HG03097 (cell line): ENCODE measurements around the gene CCDC188.

ENCODE experiments used
- ATAC-seq: cut with Tn5 transposase; IDR thresholded peaks from one replicate; pipeline ENCODE4 v1.9.1; 2021; ENCODE audit not compliant: unreplicated experiment, low FRiP score

Gene CCDC188

DNA sequence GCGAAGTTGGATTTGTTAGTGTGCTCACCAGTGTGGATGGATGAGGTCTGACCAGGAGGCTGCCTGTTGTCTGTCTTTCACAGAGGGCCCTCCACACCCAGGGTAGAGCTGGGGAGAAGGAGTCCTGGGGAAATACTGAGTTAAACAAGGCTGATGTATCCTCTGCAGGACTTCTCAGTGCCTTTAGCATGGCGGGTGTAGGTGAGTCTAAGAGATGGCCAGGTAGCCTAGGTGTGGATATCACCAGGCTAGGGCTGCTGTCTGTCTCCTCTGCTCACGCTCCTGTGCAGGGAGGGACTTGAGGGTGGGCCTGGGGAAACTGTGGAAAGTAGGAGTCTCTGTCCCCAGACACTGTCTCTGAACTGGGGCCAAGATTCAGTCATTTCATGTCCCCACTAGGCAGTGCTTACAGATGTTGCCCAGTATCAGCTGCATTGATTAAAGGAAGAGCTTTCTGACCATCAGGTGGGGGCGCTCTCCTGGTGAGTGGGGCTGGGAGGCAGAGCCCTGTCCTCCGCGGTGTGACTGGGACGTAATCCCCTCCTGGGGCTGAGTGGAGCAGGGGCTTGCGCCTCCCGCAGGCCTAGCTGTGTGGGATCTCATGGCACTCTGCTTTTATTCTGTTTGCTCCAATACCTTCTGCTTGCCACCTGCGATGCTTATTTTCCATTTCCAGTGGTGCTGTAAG is 35.5 kb upstream of the CCDC188 start:
- no peak for ATAC-seq

DNA sequence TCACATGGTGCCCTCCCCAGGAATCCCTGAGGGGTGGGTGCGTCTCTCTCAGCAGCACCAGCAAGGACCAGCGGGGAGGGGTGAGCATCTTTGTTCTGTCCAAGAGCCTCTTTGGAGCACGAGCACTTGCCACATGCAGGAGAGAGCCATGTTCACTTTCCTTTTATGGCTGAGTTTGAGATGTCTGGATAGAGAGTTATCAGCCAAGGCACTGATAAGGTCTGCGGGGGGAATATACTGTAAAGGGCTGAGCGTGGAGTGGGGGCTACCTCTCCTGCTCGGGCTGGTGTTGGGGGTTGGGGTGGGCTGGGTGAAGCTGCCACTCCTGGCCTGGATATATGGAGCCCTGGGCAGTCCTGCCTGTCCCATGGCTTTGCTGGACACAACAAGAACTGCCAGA is 34.9 kb upstream of the CCDC188 start:
- ATAC-seq: no peak

- no peak for ATAC-seq
These were observed 33.8 kb upstream of the CCDC188 start for GRCh38 chr22:20184501-20185165.

- ATAC-seq: no peak
These were observed 33.0 kb upstream of the CCDC188 start for GRCh38 chr22:20183823-20184222.

DNA sequence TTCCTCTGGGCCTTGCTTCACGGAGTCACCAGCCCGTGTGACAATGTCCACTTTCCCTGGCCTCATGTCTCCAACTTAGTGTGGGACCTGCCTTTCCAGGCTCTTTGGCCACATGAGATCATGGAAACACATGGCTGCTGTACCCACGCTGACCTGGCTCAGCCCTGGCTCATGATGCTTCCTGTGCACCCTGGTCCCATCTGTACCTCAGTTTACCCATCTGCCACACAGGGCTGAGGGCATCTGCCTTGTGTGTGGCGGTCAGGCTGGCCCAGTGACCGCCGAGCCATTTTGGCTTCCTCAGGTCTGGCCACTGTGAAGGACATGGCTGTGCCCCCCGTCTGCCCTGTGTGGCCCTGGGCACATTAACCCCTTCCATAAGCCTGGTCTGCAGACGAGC is 32.2 kb upstream of the CCDC188 start:
- no peak for ATAC-seq

DNA sequence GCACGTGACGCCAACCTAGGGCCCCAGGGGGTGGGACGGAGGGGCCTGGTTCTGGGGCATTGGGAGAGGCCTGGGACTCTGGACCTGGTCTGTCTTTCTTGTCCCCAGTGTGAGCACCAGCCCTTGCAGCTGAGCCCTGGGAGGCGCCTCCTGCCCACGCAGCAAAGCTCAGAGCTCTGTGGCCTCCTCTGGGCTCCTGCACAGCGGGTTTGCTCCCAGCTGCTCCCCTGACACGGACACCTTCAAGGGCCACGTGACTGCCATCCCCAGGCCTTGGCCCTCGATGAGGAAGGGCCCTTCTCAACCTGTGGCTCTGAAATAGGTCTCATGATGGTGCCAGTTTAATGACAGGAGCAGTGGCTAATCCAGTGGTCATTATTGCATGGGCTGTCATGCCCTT is 31.5 kb upstream of the CCDC188 start:
- no peak for ATAC-seq

GRCh38 chr22:20181884-20182236 is 31.0 kb upstream of the CCDC188 start:
- ATAC-seq: no peak

- ATAC-seq: no peak
These were observed 30.5 kb upstream of the CCDC188 start for GRCh38 chr22:20181194-20181883.

DNA sequence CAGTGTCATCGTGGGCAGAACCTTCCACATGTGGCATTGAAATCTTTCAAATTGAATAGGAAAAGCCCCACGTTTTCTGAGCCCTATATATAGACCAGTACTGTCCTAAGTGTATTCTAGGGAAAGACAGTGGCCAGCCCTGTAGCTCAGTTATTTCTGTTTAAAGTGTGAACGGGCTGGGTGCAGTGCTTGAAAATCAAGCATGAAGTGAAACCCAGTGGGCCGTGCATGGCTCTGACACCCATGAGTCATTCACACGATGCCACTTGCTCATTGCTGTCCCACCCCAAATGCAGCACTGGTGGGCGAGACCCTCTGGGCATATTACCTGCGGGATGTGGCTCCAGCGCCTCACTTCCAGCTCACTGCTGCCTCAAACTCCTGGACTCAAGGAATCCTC is 29.8 kb upstream of the CCDC188 start:
- ATAC-seq: no peak

DNA sequence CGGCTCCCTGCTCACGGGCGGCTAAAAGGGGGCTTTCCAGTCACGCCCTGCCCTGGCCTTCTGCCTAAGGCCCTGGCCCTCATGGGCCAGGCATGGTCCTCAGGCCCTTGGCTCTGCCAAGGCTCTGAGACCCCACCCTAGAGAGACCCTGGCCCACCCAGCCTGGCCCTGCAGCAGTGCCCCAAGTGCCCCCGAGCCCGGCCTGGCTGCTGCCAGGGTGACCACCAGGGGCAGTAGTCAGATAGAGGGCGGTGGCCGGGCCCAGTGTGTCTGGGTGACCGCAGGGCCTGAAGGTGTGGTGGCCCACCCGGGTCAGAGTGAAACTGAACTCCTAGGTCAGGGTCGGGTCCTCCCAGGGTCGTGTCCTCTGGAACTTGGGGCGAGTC is 29.4 kb upstream of the CCDC188 start:
- ATAC-seq: no peak

GRCh38 chr22:20179455-20180244 is 28.8 kb upstream of the CCDC188 start:
- ATAC-seq: no peak

GRCh38 chr22:20178915-20179227 is 28.0 kb upstream of the CCDC188 start:
- ATAC-seq: no peak

DNA sequence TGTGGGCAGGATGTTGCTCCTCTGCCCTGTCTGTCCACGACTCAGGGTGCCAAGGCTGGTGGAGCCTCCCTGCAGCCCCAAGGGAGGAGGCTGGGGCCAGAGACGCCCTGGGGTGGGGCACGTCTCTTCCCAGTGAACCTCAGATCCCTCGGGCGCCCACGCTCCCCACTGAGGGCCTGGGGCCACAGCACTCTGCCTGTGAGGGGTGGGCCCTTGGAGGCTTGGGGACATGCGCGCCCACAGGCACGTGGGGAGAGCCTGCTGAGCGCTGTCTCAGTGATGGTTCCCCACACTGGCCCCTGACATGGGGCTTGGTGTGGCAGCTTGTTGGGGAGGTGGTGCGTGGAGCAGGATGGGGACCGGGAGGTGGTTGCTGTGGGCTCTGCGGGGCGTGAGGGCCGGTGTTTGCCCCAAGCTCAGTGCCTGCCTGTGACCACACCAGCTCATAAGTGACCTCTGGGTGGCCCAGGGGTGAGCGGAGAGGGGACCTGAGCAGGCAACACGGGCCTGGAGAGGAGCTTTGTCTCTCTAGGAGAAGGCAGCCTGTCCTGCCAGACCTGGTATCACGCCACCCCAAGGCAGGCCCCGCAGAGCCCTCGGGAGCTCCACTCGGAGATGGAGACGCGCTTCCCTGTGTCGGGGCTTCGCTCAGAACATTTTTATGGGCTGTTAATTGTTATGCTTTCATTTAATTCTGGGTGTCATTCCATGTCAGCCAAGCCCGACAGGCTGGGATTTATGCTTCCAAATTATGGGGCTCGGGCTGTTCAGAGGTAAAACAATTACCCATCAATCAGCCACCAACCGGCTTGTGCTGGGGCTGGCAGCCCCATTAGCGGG is 27.4 kb upstream of the CCDC188 start:
- no peak for ATAC-seq

DNA sequence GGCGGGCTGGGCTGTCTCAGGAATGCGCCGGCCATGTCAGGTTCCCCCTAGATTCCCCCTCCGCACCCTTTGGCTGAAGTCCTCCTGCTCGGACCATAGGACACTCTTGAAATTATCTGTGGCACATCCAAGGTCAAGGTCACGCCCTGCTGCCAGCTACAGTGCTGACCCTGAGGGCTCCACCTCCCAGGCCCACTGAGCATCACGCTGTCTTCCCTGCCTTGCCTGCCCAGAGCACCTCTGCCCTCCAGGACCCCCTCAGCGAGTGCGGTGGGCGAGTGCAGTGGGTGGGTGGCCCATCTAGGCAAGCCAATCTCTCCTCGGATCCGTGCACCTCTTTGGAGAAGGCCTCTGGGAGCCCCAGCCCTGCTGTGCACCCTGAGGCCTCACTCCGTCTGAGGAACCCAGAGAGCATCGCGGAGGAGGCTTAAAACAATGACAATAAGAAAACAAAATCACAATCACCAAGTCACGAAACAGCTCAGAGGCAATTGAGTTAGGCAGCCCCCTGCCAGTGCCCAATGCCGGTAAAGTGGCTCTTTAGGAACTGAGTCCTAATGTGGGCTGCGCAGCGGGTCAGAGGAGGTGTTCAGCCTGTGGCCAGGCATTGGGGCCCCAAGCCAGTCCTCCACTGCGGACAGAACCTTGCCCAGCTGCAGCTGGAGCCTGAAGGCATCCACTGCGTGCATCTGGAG is 26.5 kb upstream of the CCDC188 start:
- no peak for ATAC-seq

GRCh38 chr22:20176421-20177085 is 25.7 kb upstream of the CCDC188 start:
- ATAC-seq: no peak

- no peak for ATAC-seq
These were observed 24.7 kb upstream of the CCDC188 start for GRCh38 chr22:20175597-20175900.

GRCh38 chr22:20174785-20175596 is 24.1 kb upstream of the CCDC188 start:
- no peak for ATAC-seq

DNA sequence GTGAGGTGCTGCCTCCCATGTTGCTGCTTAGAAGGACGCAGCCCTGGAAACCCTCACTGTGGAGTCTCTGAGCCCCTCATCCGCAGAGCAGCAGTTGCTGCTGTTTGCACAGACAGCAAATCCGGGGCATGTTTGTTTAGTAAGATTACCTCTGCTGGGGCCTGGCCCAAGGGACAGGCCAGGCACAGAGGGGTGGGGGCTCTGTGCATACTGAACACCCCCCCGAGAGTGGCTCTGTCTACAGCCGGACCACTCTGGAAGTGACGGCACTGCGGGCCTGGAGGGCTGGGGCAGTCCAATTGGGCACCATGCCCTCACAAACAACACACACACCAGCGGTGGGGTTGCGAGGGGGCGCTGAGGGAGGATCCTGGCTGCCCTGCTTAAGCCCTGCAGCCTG is 22.9 kb upstream of the CCDC188 start:
- ATAC-seq: no peak

DNA sequence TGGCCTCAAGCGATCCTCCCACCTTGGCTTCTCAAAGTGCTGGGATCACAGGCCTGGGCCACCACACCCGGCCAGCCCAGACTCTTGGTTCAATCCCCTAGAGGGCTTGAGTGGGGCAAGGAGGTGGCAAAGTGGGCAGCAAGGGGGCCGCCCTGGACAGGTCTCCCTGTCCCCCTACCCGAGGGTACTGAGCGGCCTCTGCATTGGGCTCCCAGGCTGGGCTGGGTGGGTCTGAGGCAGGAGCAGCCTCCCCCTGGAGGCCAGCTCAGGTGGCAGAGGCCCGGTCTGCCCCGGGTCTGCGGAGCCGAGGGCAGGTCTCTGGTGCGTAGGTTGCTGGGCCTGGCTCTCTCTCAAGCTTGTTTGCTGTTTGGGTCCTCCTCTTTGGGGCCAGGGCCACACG is 22.4 kb upstream of the CCDC188 start:
- no peak for ATAC-seq
